ENCODE measurements around the gene ECE1. TPM values are rescaled to one million over a fixed set of nuclear protein-coding genes. Genes with fewer than 3 reads are reported as not detected.
A peak's percentile ranks its signal among the peaks of the same experiment; 100 is the strongest.

The ECE1 gene
- total RNA-seq (2012; rRNA removed), result 60.0 and 61.8 TPM in 2 replicates
- 124 and 133 TPM in 2 replicates for polyA plus RNA-seq (2012; rRNA removed)
- polyA plus RNA-seq (2012; cell fraction: cytosol; rRNA removed), result 90.4 and 122 TPM in 2 replicates
- 71.7 and 82.4 TPM in 2 replicates for polyA plus RNA-seq (2012; cell fraction: nucleus; rRNA removed; ENCODE audit: low replicate concordance)
- percentile 84 among the genes with signal in this experiment for Bru-seq, nascent RNA
- BruChase-seq, experiment 1, labeled RNA remaining after a 6-hour chase, result percentile 90 among the genes with signal in this experiment
- BruChase-seq, experiment 2, labeled RNA remaining after a 2-hour chase, result percentile 83 among the genes with signal in this experiment
- long read RNA-seq, full-length matches to known transcripts, result 72 of 216 reads
- long read RNA-seq, partial matches to known transcripts, result 39 of 216 reads
- long read RNA-seq, other reads (novel, unspliced or antisense), result 105 of 216 reads

- no TSS peak for BruUV-seq (replicated peaks)
- POLR2A ChIA-PET (ENCODE audit: unreplicated experiment), result no interaction called here
- peak within 1 kb of the TSS; percentile 94 for H2AK9ac ChIP-seq (replicated peaks; ENCODE audit: low read depth, low read length, poor library complexity)
- in situ Hi-C loops (cut with MboI; ENCODE audit: low sequenced_read_pairs), result no loop called here
- peak within 1 kb of the TSS; percentile 63 for H3K27ac ChIP-seq (ENCODE audit: insufficient read depth, low read length)
- intact Hi-C loops (cut with micrococcal nuclease), result no loop called here
- peak within 1 kb of the TSS; percentile 80; the same call in 2 of the 3 replicates for H2BK15ac ChIP-seq (ENCODE audit: low read depth, low read length)
- CTCF ChIA-PET, result no interaction called here
- peaks cover 2% of the 10 kb centered on the region; the same call in 1 of the 2 replicates for H3K36me3 ChIP-seq (ENCODE audit: control insufficient read depth, insufficient read depth, low read length)
- H4K20me1 ChIP-seq (ENCODE audit: insufficient read depth, low read length), result peaks cover 7% of the 10 kb centered on the region; the same call in 1 of the 2 replicates
- H4K5ac ChIP-seq (ENCODE audit: low read depth, low read length), result peak within 1 kb of the TSS; percentile 81
- H2BK20ac ChIP-seq (ENCODE audit: low read depth, low read length), result peak within 1 kb of the TSS; percentile 16; the same call in 1 of the 2 replicates
- H2AK5ac ChIP-seq (ENCODE audit: low read depth, low read length), result peak within 1 kb of the TSS; percentile 88
- peak within 1 kb of the TSS; percentile 59; the same call in 1 of the 2 replicates for H2BK120ac ChIP-seq (ENCODE audit: low read depth, low read length)
- H3K14ac ChIP-seq (replicated peaks; ENCODE audit: low read depth, low read length), result peak within 1 kb of the TSS; percentile 94
- H2AFZ ChIP-seq (replicated peaks; ENCODE audit: low read length, poor library complexity), result peak within 1 kb of the TSS; percentile 95
- H3K9ac ChIP-seq (ENCODE audit: low read depth, low read length), result peak within 1 kb of the TSS; percentile 80
- H3K56ac ChIP-seq (ENCODE audit: extremely low read depth, insufficient read depth, low read length), result peak within 1 kb of the TSS; percentile 41
- ATAC-seq (ENCODE audit: low read depth), result peak; percentile 81
- peaks cover 27% of the 10 kb centered on the region for H3K4me1 ChIP-seq (ENCODE audit: control insufficient read depth, insufficient read depth, low read length)
- H3K9me3 ChIP-seq (ENCODE audit: control insufficient read depth, insufficient read depth, low read length), result no peaks in the 10 kb centered on the region
- TF ChIP-seq MAZ (IDR thresholded peaks at IDR 0.05; ENCODE audit: borderline replicate concordance, low read depth, low read length), result peak; percentile 76; the same call in 1 of the 2 replicates
- no peak for TF ChIP-seq FOS (IDR thresholded peaks at IDR 0.05; ENCODE audit: low read depth, low read length)
- peak; percentile 57; the same call in 1 of the 2 replicates for TF ChIP-seq CEBPB (IDR thresholded peaks at IDR 0.05; ENCODE audit: low read depth, low read length)
- peak within 1 kb of the TSS; percentile 73 for H2BK5ac ChIP-seq (ENCODE audit: low read depth, low read length, poor library complexity, severe bottlenecking)
- H3K18ac ChIP-seq (ENCODE audit: low read depth, low read length), result peak within 1 kb of the TSS; percentile 51
- DNase-seq, result no peak
- dilution Hi-C loops (cut with HindIII; ENCODE audit: low sequenced_read_pairs, unreplicated experiment), result no loop called here
- H4K91ac ChIP-seq (ENCODE audit: insufficient read depth, low read depth, low read length), result peak within 1 kb of the TSS; percentile 85
- H3K4me2 ChIP-seq (ENCODE audit: low read depth, low read length), result peak within 1 kb of the TSS; percentile 94
- H4K8ac ChIP-seq (ENCODE audit: low read depth in 2 of 2, low read length in 2 of 2), result peak within 1 kb of the TSS; percentile 49 to 97
- 7% methylated on average over 13 of the region's 90 CpGs; no CpG with 5 or more reads in 1 of the 2 experiments for WGBS, 2 experiments (ENCODE audit: extremely low coverage in 2 of 2, insufficient read length in 1 of 2)
- H3K79me1 ChIP-seq (ENCODE audit: low read depth in 1 of 2, low read length in 2 of 2), result peaks cover 36 to 73% of the 10 kb centered on the region in 2 experiments
- H3K4me3 ChIP-seq (ENCODE audit: insufficient read depth, low read depth, low read length), result peak within 1 kb of the TSS; percentile 89
- H3K4ac ChIP-seq (ENCODE audit: low read depth, low read length), result peak within 1 kb of the TSS; percentile 91
- no peaks in the 10 kb centered on the region for H3K27me3 ChIP-seq (ENCODE audit: control insufficient read depth, insufficient read depth, low read length)
- H3K9me1 ChIP-seq (ENCODE audit: insufficient read depth, low read length), result 0 out of 2 replicates have a peak, but pooled peaks cover 5% of the 10 kb centered on the region
- H3K23ac ChIP-seq (ENCODE audit: low read depth, low read length), result peak within 1 kb of the TSS; percentile 96
Observed at GRCh38 chr1:21289700-21290545, at the start of gene ECE1. Gene ECE1 (minus strand): TSS chr1:21290463. CDS start chr1:21290414, 49 bp downstream.

Data from IMR-90 (cell line).